Activated T-helper 9 cell treated with anti-CD3 and anti-CD28 coated beads, Interleukin-2, amount 50 U/mL, for 16 hours (primary cell): Measurements from ENCODE around the gene ACTR3C.
"Not testable (repeated sequence)": the region's sequence is repeated elsewhere in the genome, so short reads cannot be mapped to it uniquely, and the experiment has no call there.

Experiments used
- DNase-seq: peaks from one replicate; pipeline ENCODE4 v3.0.0-alpha.2; 2020; ENCODE audit warnings: low read depth

ACTR3C gene

GRCh38 chr7:150312649-150313366 lies 10.5 kb downstream of the ACTR3C start:
- DNase-seq: not testable (repeated sequence)

GRCh38 chr7:150311711-150312110 lies 11.6 kb downstream of the ACTR3C start:
- no peak for DNase-seq

GRCh38 chr7:150311146-150311545 lies 12.2 kb downstream of the ACTR3C start:
- no peak for DNase-seq

- DNase-seq: no peak
These were observed 14.8 kb downstream of the ACTR3C start for GRCh38 chr7:150308575-150308974.

DNA sequence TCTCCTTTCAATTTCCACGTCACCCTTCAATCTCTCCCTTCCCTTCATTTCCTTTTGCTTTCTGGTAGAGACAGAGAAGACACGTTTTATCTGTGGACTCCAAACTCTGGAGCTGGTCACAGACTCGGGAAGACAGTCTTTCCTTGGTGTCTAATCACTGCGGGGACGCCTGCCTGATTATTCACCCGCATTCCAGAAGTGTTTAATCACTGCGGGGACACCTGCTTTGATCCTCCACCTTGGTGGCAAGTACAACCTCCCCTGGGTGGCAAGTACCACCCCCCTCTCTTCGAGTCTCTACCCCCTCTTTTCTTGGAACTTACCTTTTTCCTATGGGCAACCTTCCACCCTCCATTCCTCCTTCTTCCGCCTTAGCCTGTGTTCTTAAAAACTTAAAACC lies 15.4 kb downstream of the ACTR3C start:
- DNase-seq: no peak

DNA sequence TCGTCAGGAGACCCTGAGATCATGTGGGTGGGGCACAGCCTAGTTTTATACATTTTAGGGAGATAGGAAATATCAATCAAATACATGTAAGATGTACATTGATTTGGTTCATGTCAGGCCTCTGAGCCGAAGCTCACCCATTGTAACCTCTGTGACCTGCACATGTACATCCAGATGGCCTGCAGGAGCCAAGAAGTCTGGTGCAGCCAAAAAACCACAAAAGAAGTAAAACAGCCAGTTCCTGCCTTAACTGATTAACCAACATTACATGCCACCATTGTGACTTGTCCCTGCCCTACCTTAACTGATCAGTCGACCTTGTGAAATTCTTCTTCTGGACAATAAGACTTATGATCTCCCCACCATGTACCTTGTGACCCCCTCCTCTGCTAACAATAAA lies 16.2 kb downstream of the ACTR3C start:
- no peak for DNase-seq

GRCh38 chr7:150306377-150306776 lies 17.0 kb downstream of the ACTR3C start:
- DNase-seq: not testable (repeated sequence)

GRCh38 chr7:150305903-150306284 lies 17.5 kb downstream of the ACTR3C start:
- not testable (repeated sequence) for DNase-seq

DNA sequence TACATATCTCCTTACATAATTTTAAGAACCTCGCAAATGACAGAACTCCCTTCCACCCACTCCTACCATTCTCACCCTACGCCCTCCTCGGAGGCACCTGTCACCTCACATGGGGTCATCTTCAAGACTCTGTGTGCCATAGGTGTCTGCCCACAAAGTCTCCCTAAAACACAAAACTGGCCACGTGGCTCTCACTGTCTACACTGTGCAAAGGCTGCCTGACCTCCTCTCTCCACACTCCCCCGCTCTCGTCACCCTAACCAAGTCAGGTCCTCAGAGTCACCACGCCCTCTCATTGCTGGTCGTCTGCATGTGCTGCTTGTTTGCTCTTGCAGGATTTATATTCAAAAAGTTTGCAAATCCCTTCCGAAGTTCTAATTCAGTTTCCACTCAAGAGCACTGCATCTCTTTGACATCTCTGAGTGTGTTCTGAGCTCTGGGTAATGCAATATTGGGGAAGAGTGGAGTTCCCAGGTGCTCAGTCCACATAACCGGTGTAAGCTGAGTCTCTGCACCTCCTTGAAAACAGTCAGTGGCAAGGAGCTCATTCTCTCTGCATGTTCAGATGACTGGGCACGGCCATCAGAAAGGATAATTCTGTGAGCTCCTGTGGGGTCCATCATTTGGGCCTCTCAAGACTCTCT lies 18.0 kb downstream of the ACTR3C start:
- DNase-seq: not testable (repeated sequence)

DNA sequence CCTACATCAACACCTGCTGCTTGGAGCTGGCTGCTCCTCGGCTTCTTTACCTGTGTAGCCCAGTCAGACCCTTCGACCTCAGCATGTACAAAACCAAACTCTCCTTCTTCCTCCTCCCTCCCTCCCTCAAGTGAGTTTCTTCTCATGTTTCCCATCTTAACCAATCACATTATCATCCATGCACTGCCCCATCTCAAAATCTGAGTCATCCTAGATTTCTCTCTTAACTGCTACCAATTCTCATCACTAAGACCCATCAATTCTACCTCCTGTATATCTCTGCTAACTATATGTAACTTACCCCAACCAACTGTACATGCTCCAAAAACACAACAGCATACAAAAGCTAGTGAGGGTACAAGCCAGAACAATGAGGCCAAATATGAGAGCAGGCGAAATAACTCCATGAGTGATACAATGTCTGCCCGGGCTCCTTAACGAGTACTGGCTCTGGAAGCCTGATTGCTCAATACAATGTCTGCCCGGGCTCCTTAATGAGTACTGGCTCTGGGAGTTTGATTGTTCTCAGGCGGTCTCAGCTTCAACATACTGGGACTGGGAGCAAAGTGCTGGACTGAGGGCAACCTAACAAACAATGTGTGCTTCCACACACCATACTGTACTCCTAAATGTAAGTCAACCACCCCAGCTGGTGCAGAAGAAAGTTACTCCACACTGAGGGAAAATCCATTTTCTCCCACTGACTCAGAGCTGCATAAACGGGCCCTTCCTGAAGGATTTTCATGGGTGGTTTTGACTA lies 18.7 kb downstream of the ACTR3C start:
- not testable (repeated sequence) for DNase-seq

GRCh38 chr7:150302908-150303310 lies 20.4 kb downstream of the ACTR3C start:
- DNase-seq: not testable (repeated sequence)

DNA sequence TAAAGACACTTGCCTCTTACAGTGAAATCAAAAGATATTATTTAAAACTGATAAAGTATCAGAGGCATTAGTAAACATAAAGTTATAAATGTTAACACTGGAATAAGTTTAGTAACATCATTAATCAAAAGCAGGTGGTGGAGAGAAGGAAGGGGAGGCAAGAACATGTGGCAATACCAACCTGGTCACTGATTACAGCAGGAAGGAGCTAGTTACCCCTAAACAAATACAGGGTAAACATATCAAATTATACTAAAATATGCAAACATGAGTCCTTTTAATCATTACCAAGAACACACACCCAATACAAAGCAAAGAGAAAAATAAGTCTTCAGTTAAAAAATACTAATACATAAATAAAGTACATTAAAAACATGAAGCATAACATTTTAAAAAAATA lies 25.4 kb downstream of the ACTR3C start:
- not testable (repeated sequence) for DNase-seq

DNA sequence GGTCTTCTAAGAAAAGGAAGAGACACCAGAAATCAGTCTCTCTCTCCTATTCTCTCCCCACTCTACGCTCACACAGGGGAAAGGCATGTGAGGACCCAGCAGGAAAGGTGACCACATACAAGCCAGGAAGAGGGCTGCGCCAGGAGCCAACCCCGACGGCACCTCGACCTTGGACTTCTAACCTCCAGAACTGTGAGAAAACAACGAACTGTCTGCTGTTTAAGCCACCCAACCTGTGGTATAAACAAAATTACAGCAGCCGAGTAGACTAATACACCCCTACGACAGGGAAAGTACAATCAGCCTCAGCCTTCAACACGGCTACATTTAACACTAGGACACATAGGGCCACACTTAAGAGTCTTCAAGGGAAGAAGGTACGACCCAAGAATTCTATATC lies 26.5 kb downstream of the ACTR3C start:
- DNase-seq: not testable (repeated sequence)

GRCh38 chr7:150295614-150296013 lies 27.7 kb downstream of the ACTR3C start:
- not testable (repeated sequence) for DNase-seq

GRCh38 chr7:150295027-150295426 lies 28.3 kb downstream of the ACTR3C start:
- not testable (repeated sequence) for DNase-seq

DNA sequence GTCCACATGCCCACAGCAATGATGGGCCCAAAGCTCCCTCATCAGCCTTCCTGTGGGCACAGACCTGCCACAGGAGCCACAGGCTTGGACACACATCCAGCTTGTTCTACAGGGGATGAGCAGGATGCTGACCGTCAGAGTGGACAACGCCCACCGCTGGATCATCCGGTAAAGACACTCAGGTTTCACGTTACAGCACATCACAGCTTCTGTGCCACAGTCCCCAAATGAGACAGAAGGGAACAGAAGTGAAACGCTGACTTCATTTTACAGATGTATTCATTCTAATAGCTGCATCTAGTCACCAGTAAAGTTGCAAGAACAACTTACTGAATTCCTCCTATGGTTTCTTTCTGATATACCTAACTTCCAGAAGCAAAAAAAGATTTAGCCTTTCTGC lies 33.0 kb downstream of the ACTR3C start:
- DNase-seq: not testable (repeated sequence)

GRCh38 chr7:150288816-150289215 lies 34.5 kb downstream of the ACTR3C start:
- not testable (repeated sequence) for DNase-seq

DNA sequence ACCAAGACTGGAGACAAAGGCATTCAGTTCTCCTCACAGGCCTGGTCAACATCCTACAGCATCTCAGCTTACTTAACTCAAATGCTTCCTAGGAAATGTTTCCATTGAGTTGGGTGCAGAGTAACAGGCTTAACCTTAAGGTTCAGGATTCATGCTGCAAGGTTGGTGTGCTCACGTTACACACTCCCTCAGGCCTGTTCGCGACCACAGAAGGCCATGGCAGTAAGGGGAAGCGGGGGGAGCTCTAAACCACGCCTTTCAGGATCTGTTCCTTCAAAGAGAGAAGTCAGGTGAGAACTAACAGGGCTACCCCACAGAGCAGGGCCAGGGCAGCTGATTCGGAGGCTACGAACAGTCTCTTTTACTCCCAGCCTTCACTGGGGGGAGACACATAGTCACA lies 35.5 kb downstream of the ACTR3C start:
- DNase-seq: not testable (repeated sequence)

- DNase-seq: not testable (repeated sequence)
These were observed 37.2 kb downstream of the ACTR3C start for GRCh38 chr7:150285849-150286754.

DNA sequence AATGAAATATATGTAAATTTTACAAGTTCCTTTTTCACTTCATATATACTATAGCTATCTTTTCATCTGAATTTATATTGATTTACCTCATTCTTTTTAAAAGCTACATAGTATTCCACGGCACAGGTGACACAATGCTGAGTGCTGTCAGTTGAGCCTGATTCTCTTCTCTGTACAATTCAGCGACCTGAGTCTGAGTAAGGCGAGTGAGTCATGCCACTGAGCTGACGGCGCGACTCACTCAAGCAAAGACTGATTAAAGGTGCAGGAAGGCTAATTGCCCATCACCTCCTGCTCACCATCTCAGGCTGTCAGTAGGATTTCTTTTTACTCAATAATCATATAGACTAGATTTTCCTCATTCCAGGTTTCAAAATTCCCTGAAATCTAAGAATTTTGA lies 39.7 kb downstream of the ACTR3C start:
- not testable (repeated sequence) for DNase-seq

- not testable (repeated sequence) for DNase-seq
These were observed 40.2 kb downstream of the ACTR3C start for GRCh38 chr7:150283111-150283510.
